Thyroid gland (tissue), 4 donors: Measurements from ENCODE around the gene ST6GALNAC5.

Experiments used
- POLR2A ChIP-seq, 2 donors: fragments of 450-650 bp; IDR thresholded peaks; one replicate each; pipeline ENCODE4 v1.6.1; 2017; ENCODE audit warnings: antibody characterized with exemption in 2 of 2, mild to moderate bottlenecking in 2 of 2, moderate library complexity in 1 of 2
- TF ChIP-seq, protein P1 (sequence below), 6 experiments: fragments of 200-600 bp in 3 of 6; fragments of 450-650 bp in 3 of 6; sonication (generic) in 3 of 6; IDR thresholded peaks; one replicate each; pipeline ENCODE4 v1.5.1; 2016 to 2019; ENCODE audit warnings: antibody characterized with exemption in 6 of 6, mild to moderate bottlenecking in 2 of 6, inconsistent platforms in 1 of 6, moderate library complexity in 1 of 6

DNA sequence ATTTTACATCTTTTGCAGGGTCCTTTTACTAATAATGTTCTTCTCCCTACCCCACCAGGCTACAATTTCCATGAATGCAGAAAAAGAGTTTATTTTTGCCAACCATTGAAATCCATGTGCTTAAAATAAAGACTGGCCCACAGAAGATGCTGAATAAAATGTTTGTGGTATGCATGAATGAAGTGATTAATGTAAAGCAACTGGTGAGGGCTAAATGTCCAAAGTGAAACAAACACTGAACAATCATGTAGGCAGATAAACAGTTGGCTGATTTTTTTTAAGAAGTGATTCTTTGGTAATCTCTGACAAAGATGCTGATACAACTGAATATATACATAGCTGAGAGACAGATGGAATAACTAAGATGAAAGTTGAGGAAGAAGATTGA is 94.5 kb downstream of the ST6GALNAC5 start:
- TF ChIP-seq, protein P1, sequence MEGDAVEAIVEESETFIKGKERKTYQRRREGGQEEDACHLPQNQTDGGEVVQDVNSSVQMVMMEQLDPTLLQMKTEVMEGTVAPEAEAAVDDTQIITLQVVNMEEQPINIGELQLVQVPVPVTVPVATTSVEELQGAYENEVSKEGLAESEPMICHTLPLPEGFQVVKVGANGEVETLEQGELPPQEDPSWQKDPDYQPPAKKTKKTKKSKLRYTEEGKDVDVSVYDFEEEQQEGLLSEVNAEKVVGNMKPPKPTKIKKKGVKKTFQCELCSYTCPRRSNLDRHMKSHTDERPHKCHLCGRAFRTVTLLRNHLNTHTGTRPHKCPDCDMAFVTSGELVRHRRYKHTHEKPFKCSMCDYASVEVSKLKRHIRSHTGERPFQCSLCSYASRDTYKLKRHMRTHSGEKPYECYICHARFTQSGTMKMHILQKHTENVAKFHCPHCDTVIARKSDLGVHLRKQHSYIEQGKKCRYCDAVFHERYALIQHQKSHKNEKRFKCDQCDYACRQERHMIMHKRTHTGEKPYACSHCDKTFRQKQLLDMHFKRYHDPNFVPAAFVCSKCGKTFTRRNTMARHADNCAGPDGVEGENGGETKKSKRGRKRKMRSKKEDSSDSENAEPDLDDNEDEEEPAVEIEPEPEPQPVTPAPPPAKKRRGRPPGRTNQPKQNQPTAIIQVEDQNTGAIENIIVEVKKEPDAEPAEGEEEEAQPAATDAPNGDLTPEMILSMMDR (IDR thresholded peaks at IDR 0.05), result no peak
- TF ChIP-seq POLR2A (IDR thresholded peaks at IDR 0.05), result no peak
